ENCODE data around the gene FRMPD4. TPM values are rescaled to one million over a fixed set of nuclear protein-coding genes. Genes with fewer than 3 reads are reported as not detected.

FRMPD4 gene
- total and polyA plus RNA-seq, 12 donors: under 0.01 to 0.06 (median 0.02) TPM; not detected in 7

DNA sequence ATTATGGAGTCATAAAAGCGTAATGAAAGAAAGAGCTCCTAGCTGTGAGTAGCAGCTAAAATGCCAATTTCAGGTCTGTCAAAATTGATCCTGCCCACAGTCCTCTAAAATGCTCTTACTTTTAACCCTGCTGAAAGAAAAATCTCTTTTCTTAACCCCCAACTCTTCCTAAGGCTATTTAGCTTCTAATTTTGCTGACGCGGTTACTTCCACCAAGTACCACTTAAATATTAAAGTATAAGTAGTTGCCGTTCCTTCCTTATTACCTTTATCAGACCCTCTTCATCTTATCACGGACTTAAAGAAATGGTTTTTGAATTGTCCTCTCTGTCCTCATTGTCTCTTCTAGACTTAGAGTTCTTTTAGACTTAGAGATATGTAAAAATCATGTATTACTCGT is 272.2 kb downstream of the FRMPD4 start:
- intact Hi-C loops (cut with DNase I): no loop called here
- TF ChIP-seq, protein P1, sequence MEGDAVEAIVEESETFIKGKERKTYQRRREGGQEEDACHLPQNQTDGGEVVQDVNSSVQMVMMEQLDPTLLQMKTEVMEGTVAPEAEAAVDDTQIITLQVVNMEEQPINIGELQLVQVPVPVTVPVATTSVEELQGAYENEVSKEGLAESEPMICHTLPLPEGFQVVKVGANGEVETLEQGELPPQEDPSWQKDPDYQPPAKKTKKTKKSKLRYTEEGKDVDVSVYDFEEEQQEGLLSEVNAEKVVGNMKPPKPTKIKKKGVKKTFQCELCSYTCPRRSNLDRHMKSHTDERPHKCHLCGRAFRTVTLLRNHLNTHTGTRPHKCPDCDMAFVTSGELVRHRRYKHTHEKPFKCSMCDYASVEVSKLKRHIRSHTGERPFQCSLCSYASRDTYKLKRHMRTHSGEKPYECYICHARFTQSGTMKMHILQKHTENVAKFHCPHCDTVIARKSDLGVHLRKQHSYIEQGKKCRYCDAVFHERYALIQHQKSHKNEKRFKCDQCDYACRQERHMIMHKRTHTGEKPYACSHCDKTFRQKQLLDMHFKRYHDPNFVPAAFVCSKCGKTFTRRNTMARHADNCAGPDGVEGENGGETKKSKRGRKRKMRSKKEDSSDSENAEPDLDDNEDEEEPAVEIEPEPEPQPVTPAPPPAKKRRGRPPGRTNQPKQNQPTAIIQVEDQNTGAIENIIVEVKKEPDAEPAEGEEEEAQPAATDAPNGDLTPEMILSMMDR (IDR thresholded peaks at IDR 0.05): no peak
- TF ChIP-seq POLR2A (IDR thresholded peaks at IDR 0.05): no peak
- H3K9me3 ChIP-seq (replicated peaks in 1 of 3): no peaks in the 10 kb centered on the region
- H3K4me1 ChIP-seq (replicated peaks in 1 of 2): no peaks in the 10 kb centered on the region
- H3K27ac ChIP-seq: no peak overlapping the region
- no peaks in the 10 kb centered on the region for H3K36me3 ChIP-seq (replicated peaks in 1 of 2)
- no peak overlapping the region for H3K4me3 ChIP-seq
- WGBS, 4 donors: 68 to 83% (median 79%) methylated on average over 6 of the region's 6 CpGs
- DNase-seq: no peak
- H3K27me3 ChIP-seq: peaks cover 4% of the 10 kb centered on the region

DNA sequence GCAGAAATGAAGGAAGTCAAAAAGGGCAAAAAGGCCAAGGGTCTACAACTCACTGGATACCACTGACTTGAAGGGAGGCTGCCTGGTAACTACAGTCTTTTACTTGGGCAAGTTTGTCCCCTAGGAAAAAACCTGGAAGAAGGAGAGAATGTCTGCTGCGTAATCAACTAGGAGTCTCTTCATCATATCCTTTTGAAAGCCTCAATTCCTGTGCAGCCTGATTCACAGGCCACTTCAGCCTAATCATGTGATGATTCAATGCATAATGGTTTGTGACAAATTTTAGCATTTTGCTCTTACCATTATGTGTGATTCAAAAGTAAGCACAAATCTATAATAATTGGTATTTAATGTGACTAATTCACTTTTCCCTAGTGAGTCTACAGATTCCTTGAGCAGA is 273.6 kb downstream of the FRMPD4 start:
- DNase-seq: no peak
- Histone ChIP-seq H3K36me3 (replicated peaks in 1 of 2) (no peaks in the 10 kb centered on the region), H3K27ac (no peak overlapping the region), H3K9me3 (replicated peaks in 1 of 3) (no peaks in the 10 kb centered on the region), H3K4me3 (no peak overlapping the region), H3K4me1 (replicated peaks in 1 of 2) (no peaks in the 10 kb centered on the region), H3K27me3 (no peaks in the 10 kb centered on the region)
- TF ChIP-seq, protein P1 (IDR thresholded peaks at IDR 0.05): no peak
- no peak for TF ChIP-seq POLR2A (IDR thresholded peaks at IDR 0.05)
- intact Hi-C loops (cut with DNase I): no loop called here
- 65 to 91% (median 87%) methylated on average over 1 of the region's 1 CpG for WGBS, 4 donors

DNA sequence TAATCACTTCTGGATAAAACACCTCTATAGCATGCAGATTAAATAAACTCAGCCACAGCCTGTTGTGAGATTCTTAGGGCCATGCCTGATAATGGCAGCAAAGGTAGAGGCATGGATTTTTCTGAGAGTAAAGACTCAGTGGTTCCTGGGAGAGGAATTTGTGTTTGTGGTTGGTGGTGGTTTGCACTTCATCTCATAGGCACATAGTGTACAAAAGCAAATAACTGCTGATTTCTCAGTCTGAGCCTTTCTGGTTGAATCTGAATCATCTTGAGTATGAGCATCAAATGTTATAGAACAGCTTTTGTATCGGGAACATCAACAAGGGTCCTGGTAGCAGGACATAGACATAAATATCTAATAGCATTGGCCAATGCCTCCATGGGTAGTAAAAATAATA is 274.3 kb downstream of the FRMPD4 start:
- no peak for TF ChIP-seq POLR2A (IDR thresholded peaks at IDR 0.05)
- TF ChIP-seq, protein P1 (IDR thresholded peaks at IDR 0.05): no peak
- Histone ChIP-seq H3K4me3 (no peak overlapping the region), H3K36me3 (replicated peaks in 1 of 2) (no peaks in the 10 kb centered on the region), H3K27me3 (no peaks in the 10 kb centered on the region), H3K9me3 (replicated peaks in 1 of 3) (no peaks in the 10 kb centered on the region), H3K4me1 (replicated peaks in 1 of 2) (no peaks in the 10 kb centered on the region), H3K27ac (no peak overlapping the region)
- no peak for DNase-seq
- 71 to 90% (median 82%) methylated on average over 1 of the region's 1 CpG for WGBS, 4 donors
- intact Hi-C loops (cut with DNase I): no loop called here

DNA sequence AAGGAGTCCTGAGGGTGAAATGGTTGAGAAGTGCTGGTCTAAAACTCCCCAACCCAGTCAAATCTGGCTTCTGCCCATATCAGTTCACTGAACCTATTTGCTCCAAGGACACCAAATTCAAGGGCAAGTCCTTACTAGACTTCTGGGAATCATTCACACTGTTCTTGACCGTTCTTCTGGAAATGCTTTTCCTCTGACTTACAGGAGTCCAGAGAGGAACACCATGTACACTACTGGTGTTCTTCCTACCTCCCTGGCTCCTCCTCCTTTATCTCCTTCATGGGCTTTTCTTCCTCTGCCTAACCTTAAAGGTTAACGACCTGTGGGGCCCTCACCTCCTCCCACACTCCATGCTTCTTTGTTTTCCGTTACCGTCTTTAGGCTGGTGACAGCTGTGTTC is 281.3 kb downstream of the FRMPD4 start:
- Histone ChIP-seq H3K27me3 (no peaks in the 10 kb centered on the region), H3K27ac (no peak overlapping the region), H3K9me3 (replicated peaks in 1 of 3) (no peaks in the 10 kb centered on the region), H3K36me3 (replicated peaks in 1 of 2) (no peaks in the 10 kb centered on the region), H3K4me1 (replicated peaks in 1 of 2) (no peaks in the 10 kb centered on the region), H3K4me3 (no peak overlapping the region)
- intact Hi-C loops (cut with DNase I): no loop called here
- TF ChIP-seq POLR2A (IDR thresholded peaks at IDR 0.05): no peak
- TF ChIP-seq, protein P1 (IDR thresholded peaks at IDR 0.05): no peak
- 61 to 71% (median 69%) methylated on average over 4 of the region's 4 CpGs for WGBS, 4 donors
- no peak for DNase-seq

Data from adrenal gland (tissue), 12 donors.